H54 (cell line): ENCODE data around the gene SETX.
A peak's percentile ranks its signal among the peaks of the same experiment; 100 is the strongest.

Experiments used
- DNase-seq: peaks from one replicate; pipeline ENCODE4 v3.0.0; 2011; ENCODE audit warnings: low spot score, mixed read lengths; ENCODE audit not compliant: insufficient read length
- FAIRE-seq: peaks from 3 replicates; lab custom pipeline; 2011; peaks lifted over from hg19 to GRCh38; lab: Jason Lieb, UNC
- POLR2A ChIP-seq: IDR thresholded peaks from 2 replicates; pipeline ENCODE4 v1.6.1; 2011; ENCODE audit warnings: low read depth, mild to moderate bottlenecking, low read length

The SETX gene

DNA sequence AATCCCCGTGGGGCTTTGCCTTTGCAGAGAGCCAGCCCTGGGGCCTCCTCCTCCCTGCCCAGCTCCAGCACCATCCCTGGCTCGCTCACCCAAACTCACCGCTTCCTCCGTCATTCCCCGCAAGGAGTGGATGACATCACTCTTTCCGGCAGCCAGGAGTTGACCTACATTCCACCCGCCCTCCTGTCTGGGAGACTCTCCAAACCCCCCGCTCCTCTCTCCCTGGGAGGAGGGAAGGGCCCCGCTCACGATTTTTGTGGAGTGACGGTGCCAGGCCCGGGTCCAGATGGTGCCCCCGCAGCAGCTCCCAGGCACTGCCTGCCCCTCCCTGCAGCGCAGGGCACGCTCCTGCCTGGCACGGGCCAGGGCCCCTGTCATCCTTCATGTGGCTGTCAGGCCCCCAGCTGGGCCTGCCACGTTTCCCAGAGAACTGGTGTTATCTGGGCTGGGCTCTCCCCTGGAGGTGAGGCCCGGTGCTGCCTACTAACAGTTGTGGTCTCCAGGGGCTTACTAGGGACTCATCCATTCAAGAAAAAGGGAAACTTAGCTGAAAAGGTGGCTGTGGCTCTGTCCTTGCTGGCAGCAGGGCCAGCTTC is 140.7 kb downstream of the SETX start:
- peak; percentile 100 for DNase-seq
- FAIRE-seq, result peak; percentile 93
- TF ChIP-seq POLR2A, result no peak

DNA sequence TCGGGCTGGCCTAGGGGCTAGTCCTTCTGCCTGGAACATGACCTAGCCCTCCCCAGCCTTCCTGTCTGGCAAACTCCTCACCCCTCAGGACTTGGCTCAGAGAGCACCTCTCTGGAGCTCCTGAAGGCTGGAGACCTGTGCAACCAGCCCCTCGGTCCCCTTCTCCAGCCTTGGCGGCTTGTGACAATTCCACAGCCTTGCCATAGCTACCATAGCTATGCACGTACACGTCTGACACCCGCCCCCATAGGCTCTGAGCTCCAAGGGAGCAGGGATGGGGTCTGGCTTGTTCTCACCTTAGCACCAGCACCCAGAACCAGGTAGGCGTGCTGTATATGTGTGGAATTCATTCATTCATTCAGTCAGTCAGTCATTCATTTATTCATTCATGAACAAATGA is 143.2 kb downstream of the SETX start:
- FAIRE-seq (no peak), DNase-seq (no peak)
- no peak for TF ChIP-seq POLR2A
